OCI-LY3 (cell line): ENCODE results near the gene ANKH.

ENCODE experiments used
- EZH2phosphoT487 ChIP-seq: fragments of 200-600 bp; shearing (Covaris generic); IDR thresholded peaks from 2 replicates; pipeline ENCODE4 v1.6.1; 2018; ENCODE audit warnings: antibody characterized with exemption, mixed run types, low read depth
- TF ChIP-seq, protein P1 (sequence below): fragments of 200-600, 300-600 bp; sonication (generic); IDR thresholded peaks from 2 replicates; pipeline ENCODE4 v1.5.1; 2014; ENCODE audit warnings: antibody characterized with exemption, low read length, low read depth

DNA sequence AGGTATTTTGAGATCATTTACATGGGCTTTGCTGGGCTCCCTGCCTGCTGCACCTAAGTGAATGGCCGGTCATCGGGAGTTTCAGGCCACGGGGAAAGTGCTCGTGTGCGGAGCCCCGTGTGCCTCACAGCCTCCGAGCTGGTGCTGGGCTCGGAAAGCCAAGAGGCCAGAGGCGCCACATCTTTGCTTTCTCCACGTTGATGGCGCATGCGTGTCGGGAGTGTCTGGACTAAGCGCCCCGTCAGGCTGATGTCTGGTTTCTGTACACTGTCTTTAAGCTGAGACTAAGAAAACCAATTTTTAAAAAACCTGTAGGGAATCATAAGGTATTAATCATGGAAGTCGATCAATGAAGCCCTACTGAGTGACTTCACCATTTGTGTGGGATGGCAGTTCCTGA lies 137.9 kb downstream of the ANKH start:
- TF ChIP-seq, protein P1, sequence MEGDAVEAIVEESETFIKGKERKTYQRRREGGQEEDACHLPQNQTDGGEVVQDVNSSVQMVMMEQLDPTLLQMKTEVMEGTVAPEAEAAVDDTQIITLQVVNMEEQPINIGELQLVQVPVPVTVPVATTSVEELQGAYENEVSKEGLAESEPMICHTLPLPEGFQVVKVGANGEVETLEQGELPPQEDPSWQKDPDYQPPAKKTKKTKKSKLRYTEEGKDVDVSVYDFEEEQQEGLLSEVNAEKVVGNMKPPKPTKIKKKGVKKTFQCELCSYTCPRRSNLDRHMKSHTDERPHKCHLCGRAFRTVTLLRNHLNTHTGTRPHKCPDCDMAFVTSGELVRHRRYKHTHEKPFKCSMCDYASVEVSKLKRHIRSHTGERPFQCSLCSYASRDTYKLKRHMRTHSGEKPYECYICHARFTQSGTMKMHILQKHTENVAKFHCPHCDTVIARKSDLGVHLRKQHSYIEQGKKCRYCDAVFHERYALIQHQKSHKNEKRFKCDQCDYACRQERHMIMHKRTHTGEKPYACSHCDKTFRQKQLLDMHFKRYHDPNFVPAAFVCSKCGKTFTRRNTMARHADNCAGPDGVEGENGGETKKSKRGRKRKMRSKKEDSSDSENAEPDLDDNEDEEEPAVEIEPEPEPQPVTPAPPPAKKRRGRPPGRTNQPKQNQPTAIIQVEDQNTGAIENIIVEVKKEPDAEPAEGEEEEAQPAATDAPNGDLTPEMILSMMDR: no peak
- TF ChIP-seq EZH2phosphoT487: no peak
